CD4-positive, alpha-beta T cell treated with Interleukin-10 for 1 hour (primary cell): ENCODE measurements around the gene ABAT.

Source experiments
- DNase-seq: peaks from one replicate; pipeline ENCODE4 v3.0.0-alpha.2; 2020

The ABAT gene

DNA sequence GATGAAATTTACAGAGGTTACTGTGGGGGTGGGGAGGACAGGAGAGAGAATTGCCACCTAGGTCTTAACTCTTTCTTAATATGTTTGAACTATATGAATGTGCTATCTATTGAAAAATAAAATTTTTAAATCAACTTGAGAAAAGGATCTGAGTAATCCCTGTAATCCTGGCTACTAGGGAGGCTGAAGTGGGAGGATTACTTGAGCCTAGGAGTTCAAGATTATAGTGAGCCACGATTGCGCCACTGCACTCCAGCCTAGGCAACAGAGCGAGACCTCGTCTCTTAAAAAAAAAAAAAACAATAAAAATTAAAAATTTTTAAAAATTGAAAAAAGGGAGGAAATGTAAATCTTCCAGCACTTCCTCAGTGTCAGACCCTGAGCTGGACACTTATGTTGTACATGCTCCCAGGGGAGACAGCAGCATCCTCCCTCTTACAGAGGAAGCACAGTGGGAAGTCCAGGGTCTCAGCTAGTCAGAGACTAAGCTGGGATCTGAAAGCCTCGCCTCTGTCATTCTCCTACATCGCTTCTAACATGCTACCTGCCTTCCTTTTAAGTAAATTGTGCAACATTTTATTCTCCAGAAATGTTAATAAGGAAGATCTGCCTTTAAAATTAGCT is 145.1 kb downstream of the ABAT start:
- no peak for DNase-seq

DNA sequence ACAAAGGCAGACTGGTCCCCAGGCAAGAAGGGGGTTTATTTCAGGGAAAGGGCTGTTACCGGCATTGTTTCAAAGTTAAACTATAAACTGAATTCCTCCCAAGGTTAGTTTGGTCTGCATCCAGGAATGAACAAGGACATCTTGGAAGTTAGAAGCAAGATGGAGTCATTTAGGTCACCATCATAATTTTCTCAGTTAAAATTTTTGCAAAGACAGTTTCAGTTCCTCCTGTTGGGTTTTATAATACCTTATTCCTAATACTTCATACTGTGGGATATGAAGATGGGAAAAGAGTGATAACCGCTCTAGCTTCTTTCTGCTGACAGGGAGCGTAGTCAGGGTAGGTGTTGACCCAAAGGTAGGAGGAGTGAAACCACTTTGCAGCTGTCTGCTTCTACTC is 148.0 kb downstream of the ABAT start:
- DNase-seq: no peak

DNA sequence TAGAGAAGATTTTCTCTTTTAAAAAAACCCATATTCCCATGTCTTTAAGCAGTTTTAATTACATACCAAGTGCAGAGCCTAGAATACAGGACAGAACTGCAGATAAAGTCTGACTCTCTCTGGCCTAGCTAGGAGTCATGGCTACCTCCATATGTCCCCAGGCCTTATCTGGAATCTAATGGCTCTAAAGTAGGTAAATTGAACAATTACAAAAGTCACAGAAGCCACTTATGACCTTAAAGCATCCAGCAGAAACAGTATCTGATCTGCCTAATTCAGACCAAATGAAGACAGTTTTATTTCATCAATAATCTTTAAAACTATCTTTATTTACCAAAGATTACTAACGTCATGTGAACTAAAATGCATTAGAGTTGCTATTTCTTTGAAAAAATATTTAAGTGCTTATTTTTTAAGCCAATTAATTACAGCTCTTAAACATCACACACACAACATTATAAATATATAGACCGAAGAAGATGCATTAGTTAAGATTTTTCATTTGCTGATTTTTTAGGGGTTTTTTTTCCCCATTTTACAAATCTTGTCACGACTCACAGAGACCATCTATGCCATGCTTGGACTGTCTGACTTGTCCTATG is 152.0 kb downstream of the ABAT start:
- no peak for DNase-seq

DNA sequence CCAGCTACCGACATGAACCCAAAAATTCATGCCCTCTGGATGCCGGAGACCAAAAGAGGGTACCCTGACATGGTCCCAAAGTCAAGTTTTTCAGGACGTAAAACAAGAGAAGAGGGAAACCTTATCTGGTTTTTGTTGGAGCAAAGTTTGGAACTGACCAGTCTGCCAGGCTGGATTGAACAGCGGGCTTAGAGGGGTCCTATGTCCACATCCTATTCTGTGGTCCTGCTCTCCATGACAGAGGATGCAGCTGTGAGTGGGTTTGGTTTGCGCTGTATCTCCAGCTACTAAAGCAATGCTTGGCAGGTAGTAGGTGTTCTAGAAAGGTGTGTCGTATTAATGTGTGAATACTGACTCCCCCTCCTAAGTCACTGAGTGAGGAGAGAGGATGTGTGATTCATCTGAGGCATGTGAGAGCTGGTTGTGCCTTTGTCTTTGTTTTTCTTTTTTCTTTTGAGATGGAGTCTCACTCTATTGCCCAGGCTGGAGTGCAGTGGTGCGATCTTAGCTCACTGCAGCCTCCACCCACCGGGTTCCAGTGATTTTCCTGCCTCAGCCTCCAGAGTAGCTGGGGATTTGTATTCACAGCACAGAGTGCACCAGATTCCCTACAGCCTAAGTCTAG is 154.2 kb downstream of the ABAT start:
- no peak for DNase-seq

DNA sequence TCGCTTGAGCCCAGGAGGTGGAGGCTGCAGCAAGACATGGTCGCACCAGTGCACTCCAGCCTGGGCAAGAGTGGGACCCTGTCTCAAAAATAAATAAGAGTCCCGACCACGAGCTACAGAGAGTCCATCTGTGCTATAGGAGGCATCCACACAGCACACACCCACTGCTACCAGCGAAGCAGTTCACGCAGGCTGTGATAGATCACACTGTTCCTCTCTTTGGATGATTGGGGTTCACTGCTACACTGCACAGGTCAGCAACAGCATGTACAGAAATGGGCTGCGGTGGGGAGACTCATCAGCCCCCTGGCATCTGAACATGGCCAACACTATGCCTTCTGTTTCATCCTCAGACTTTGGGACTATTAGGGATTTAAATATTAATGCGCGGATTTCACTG is 157.0 kb downstream of the ABAT start:
- DNase-seq: no peak

DNA sequence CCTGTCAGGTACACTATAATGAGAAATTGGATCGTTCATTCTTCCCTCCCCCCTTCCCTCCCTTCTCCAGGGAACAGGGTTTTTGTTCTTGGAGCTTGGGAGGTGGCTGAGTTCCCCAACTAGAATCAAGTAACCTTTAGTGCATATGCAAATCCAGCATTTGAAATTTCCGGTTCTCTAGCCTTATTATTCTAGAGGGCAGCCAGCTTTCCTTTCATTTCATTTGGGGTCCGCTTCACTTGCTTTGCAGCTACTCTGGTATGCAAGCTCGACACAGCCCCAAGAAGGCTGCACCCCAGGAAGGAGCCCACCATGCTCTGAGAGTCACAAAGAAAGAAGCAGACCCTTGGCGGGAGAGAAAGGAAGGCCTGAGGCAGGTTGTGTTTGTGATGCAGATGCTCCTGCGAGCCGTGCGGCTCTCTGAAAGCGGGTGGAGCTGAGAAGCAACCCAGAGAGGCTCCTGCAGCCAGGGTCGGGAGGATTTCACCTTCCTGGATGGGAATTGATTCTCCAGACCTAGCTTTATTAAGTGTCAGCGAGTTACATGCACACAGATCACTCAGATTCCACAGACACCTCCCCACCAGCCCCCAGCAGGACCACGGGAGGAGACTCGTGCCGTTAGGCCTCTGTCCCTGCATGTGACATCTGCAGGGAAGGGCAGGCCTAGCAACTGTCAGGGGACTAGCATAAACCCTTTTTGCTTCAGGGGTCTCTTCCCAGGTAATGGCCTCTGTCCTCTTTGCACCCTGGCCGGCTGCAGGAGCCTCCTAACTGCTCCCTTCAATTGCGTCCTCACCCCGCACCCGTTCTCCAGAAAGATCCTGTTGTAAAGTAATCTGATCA is 157.7 kb downstream of the ABAT start:
- no peak for DNase-seq

DNA sequence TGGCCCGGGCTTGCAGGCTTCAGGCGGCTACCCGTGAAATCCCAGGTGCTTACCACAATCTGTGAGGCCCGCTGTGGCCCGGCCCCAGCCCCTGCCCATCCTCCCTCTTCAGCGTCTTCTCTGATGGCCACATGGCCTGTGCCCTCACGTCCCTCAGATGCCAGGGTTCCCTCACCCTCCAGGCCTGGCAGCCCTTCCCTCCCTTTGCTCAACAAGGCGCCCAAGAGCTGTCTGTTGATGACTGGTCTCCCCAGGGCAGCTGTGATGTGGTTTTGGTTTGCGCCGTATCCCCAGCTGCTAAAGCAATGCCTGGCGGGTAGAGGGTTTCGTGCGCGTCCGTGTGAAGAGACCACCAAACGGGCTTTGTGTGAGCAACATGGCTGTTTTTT is 158.3 kb downstream of the ABAT start:
- no peak for DNase-seq
